ENCODE data around the gene MBD5. TPM values are rescaled to one million over a fixed set of nuclear protein-coding genes. Genes with fewer than 3 reads are reported as not detected.

Gene MBD5
- total RNA-seq, 6 experiments from 2014 or later = 7.9 to 15.6 (median 11.9) TPM

- Histone ChIP-seq H3K36me3 (no peaks in the 10 kb centered on the region), H3K4me1 (no peaks in the 10 kb centered on the region), H3K9me3 (no peaks in the 10 kb centered on the region), H3K27me3 (no peaks in the 10 kb centered on the region), H3K4me3 (no peak overlapping the region), H3K27ac (no peak overlapping the region)
- TF ChIP-seq POLR2A (IDR thresholded peaks at IDR 0.05) (no peak), CTCF (IDR thresholded peaks at IDR 0.05) (no peak)
- intact Hi-C loops (cut with DNase I) = no loop called here
- DNase-seq (no peak), ATAC-seq (no peak)
Measured at GRCh38 chr2:148459377-148459778, 438.5 kb downstream of the MBD5 start.

DNA sequence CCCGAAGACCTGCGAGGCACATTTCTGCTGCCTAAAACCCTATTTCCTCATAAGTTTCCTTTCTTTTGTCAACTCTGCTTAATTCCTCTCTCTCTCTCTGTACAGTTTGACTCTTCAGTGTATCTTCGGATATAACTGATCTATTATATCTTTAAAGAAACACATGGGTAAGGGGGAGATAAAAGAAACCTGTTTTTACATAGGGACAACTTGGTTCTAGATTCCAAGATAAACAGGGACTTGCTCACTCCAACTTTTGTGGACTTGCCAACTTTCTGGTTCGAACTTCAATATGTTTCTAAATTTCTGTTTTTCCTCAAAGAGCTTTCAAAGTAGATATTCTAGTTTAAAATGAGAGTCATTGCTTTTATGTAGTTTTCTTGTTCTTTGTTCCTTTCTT lies 441.0 kb downstream of the MBD5 start:
- Histone ChIP-seq H3K4me1 (no peaks in the 10 kb centered on the region), H3K9me3 (no peaks in the 10 kb centered on the region), H3K27me3 (no peaks in the 10 kb centered on the region), H3K36me3 (no peaks in the 10 kb centered on the region), H3K4me3 (no peak overlapping the region), H3K27ac (no peak overlapping the region)
- TF ChIP-seq CTCF (IDR thresholded peaks at IDR 0.05) = no peak
- no peak for TF ChIP-seq POLR2A (IDR thresholded peaks at IDR 0.05)
- ATAC-seq = no peak
- intact Hi-C loops (cut with DNase I) = no loop called here
- WGBS (ENCODE audit: insufficient coverage, low coverage, low lambda C conversion rate, missing lambda C conversion rate) = 88% methylated on average over 4 of the region's 4 CpGs
- DNase-seq = no peak

- 53% methylated on average over 1 of the region's 1 CpG for WGBS (ENCODE audit: insufficient coverage, low coverage, low lambda C conversion rate, missing lambda C conversion rate)
- Histone ChIP-seq H3K9me3 (no peaks in the 10 kb centered on the region), H3K27me3 (no peaks in the 10 kb centered on the region), H3K4me3 (no peak overlapping the region), H3K27ac (no peak overlapping the region), H3K4me1 (no peaks in the 10 kb centered on the region), H3K36me3 (no peaks in the 10 kb centered on the region)
- ATAC-seq (no peak), DNase-seq (no peak)
- TF ChIP-seq CTCF (IDR thresholded peaks at IDR 0.05) (no peak), POLR2A (IDR thresholded peaks at IDR 0.05) (no peak)
- intact Hi-C loops (cut with DNase I) = no loop called here
Measured at GRCh38 chr2:148475626-148476025, 454.7 kb downstream of the MBD5 start.

DNA sequence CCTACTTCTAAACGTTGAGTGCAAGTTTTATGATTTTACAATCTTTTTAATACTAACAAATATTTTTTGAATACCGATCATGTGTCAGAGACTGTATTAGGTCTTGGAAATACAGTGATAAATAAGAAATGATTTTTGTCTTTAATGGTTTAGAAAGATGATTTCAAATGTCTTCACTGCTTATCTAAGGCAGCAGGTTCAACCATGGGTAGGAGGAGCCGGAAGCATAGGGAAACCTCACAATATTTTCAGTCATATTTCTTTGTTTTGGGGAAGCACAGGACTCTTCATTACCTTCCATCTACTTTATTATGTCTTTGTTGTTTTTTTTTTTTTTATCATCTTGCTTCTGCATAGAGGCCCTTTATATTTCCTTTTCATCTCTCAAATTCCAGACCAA lies 458.5 kb downstream of the MBD5 start:
- Histone ChIP-seq H3K9me3 (no peaks in the 10 kb centered on the region), H3K4me3 (no peak overlapping the region), H3K27me3 (no peaks in the 10 kb centered on the region), H3K27ac (no peak overlapping the region), H3K4me1 (no peaks in the 10 kb centered on the region), H3K36me3 (no peaks in the 10 kb centered on the region)
- 61% methylated on average over 3 of the region's 3 CpGs for WGBS (ENCODE audit: insufficient coverage, low coverage, low lambda C conversion rate, missing lambda C conversion rate)
- ATAC-seq = no peak
- TF ChIP-seq CTCF (IDR thresholded peaks at IDR 0.05) (no peak), POLR2A (IDR thresholded peaks at IDR 0.05) (no peak)
- DNase-seq = no peak
- intact Hi-C loops (cut with DNase I) = no loop called here

DNA sequence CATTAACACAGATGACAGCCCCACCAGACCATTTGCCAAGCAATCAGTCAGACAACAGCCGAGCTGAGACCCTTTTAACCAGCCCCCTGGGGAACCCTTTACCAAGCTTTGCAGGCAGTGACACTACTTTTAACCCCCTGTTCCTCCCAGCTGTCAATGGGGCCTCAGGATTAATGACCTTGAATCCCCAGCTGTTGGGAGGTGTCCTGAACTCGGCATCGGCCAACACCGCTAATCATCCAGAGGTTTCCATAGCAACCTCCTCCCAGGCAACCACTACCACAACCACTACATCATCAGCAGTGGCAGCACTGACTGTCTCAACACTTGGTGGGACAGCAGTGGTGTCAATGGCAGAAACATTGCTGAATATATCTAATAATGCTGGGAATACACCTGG lies 462.8 kb downstream of the MBD5 start:
- H3K4me1 ChIP-seq = no peaks in the 10 kb centered on the region
- no peak overlapping the region for H3K4me3 ChIP-seq
- no peak for TF ChIP-seq POLR2A (IDR thresholded peaks at IDR 0.05)
- TF ChIP-seq CTCF (IDR thresholded peaks at IDR 0.05) = no peak
- H3K27ac ChIP-seq = no peak overlapping the region
- H3K27me3 ChIP-seq = no peaks in the 10 kb centered on the region
- ATAC-seq (no peak), DNase-seq (no peak)
- H3K36me3 ChIP-seq = no peaks in the 10 kb centered on the region
- no peaks in the 10 kb centered on the region for H3K9me3 ChIP-seq
- intact Hi-C loops (cut with DNase I) = no loop called here
- WGBS (ENCODE audit: insufficient coverage, low coverage, low lambda C conversion rate, missing lambda C conversion rate) = 39% methylated on average over 2 of the region's 4 CpGs
